Chondrocyte (in vitro differentiated cells): ENCODE data around the gene ESYT2. TPM values are rescaled to one million over a fixed set of nuclear protein-coding genes. Genes with fewer than 3 reads are reported as not detected.

Experiments used
- DNase-seq: peaks from one replicate; pipeline ENCODE4 v3.0.0; 2021; ENCODE audit warnings: mixed read lengths, low spot score
- H3K27ac Mint-ChIP-seq: one replicate; pipeline ENCODE4 v1.8.0; 2021; ENCODE audit warnings: mild to moderate bottlenecking, moderate library complexity, mixed read lengths; ENCODE audit not compliant: unreplicated experiment
- H3K27me3 Mint-ChIP-seq: 2 replicates; pipeline ENCODE4 v1.8.0; 2021; ENCODE audit warnings: low read depth, mixed read lengths
- H3K36me3 Mint-ChIP-seq: 2 replicates; pipeline ENCODE4 v1.8.0; 2021; ENCODE audit warnings: low read depth, mixed read lengths
- H3K4me1 Mint-ChIP-seq: 2 replicates; pipeline ENCODE4 v1.8.0; 2021; ENCODE audit warnings: low read depth, mild to moderate bottlenecking, mixed read lengths
- H3K4me3 Mint-ChIP-seq: one replicate; pipeline ENCODE4 v1.8.0; 2021; ENCODE audit warnings: mild to moderate bottlenecking, moderate library complexity, mixed read lengths; ENCODE audit not compliant: unreplicated experiment
- H3K9me3 Mint-ChIP-seq: 2 replicates; pipeline ENCODE4 v1.8.0; 2021; ENCODE audit warnings: low read depth, mixed read lengths
- CTCF ChIP-seq: fragments of 200-600 bp; sonication (generic); IDR thresholded peaks from 2 replicates; pipeline ENCODE4 v1.5.0; 2021; ENCODE audit warnings: antibody characterized with exemption, mild to moderate bottlenecking, moderate library complexity
- total RNA-seq: library from RNA; stranded (reverse); gene quantifications from 3 replicates; pipeline ENCODE4 v1.2.1, GENCODE V29; 2021

Gene ESYT2
- total RNA-seq, 1 donor from 2014 or later: 108 TPM

- no peaks in the 10 kb centered on the region for H3K27me3 Mint-ChIP-seq
- no peaks in the 10 kb centered on the region for H3K9me3 Mint-ChIP-seq
- no peaks in the 10 kb centered on the region for H3K4me1 Mint-ChIP-seq
- no peak overlapping the region for H3K4me3 Mint-ChIP-seq
- H3K36me3 Mint-ChIP-seq: peaks cover 25% of the 10 kb centered on the region
- no peak overlapping the region for H3K27ac Mint-ChIP-seq
- no peak for DNase-seq
- no peak for TF ChIP-seq CTCF
Measured at GRCh38 chr7:158748335-158748734, 81.0 kb downstream of the ESYT2 start.

DNA sequence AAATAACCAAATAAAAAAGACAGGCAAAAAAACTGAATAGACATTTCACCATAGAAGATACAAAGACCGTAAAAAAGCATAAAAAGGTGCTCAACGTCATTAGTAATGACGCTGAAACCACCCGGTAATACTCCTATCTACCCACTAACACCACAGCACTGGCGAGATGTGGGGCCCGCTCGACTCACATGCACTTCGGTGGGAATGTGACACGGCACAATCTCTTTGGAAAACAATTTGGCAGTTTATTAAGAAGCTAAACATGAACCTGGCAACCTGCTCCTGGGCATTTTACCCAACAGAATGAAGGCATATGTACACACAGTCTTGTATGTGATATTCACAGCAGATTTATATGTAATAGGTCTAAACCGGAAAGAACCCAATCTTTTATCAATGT is 81.9 kb downstream of the ESYT2 start:
- no peak for DNase-seq
- Mint-ChIP-seq H3K27me3 (no peaks in the 10 kb centered on the region), H3K9me3 (no peaks in the 10 kb centered on the region), H3K36me3 (peaks cover 30% of the 10 kb centered on the region), H3K4me3 (no peak overlapping the region), H3K27ac (no peak overlapping the region), H3K4me1 (peaks cover 4% of the 10 kb centered on the region)
- TF ChIP-seq CTCF: no peak

DNA sequence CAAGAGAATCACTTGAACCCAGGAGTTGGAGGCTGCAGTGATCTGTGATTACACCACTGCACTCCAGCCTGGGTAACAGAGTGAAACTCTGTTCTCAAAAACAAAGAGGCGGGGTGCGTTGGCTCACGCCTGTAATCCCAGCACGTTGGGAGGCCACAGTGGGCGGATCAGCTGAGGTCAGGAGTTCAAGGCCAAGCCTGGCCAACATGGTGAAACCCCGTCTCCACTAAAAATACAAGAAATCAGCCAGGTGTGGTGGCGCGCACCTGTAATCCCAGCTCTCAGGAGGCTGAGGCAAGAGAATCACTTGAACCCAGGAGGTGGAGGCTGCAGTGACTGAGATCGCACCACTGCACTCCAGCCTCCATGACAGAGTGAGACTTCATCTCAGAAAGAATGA is 82.4 kb downstream of the ESYT2 start:
- H3K4me1 Mint-ChIP-seq: peaks cover 4% of the 10 kb centered on the region
- DNase-seq: no peak
- no peak overlapping the region for H3K27ac Mint-ChIP-seq
- H3K4me3 Mint-ChIP-seq: no peak overlapping the region
- H3K36me3 Mint-ChIP-seq: peaks cover 32% of the 10 kb centered on the region
- H3K9me3 Mint-ChIP-seq: no peaks in the 10 kb centered on the region
- no peak for TF ChIP-seq CTCF
- no peaks in the 10 kb centered on the region for H3K27me3 Mint-ChIP-seq

DNA sequence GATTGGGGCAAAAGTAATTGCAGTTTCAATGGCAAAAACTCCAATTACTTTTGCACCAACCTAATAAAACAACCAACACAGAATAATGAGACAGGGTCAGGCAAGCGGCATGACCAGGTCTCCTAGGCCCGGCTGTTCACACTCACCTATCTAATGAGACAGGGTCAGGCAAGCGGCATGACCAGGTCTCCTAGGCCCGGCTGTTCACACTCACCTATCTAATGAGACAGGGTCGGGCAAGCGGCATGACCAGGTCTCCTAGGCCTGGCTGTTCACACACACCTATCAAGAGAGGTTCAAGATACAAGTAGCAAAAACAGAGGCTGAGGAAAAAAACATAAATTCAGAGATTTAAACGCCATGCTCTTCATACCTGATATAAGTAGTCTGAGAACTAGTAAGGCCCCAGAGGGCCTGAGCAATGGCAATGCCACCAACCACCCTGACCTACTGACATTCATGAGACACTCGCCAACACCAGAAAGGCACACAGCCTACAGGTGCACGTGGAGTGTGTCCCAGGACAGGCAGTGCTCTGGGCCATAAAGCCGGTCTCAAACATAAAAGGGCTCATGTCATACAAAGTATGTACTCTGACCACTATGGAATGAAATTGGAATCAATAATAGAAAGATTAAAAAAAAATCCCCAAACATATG is 84.1 kb downstream of the ESYT2 start:
- peaks cover 39% of the 10 kb centered on the region for H3K36me3 Mint-ChIP-seq
- no peak overlapping the region for H3K4me3 Mint-ChIP-seq
- TF ChIP-seq CTCF: no peak
- no peaks in the 10 kb centered on the region for H3K27me3 Mint-ChIP-seq
- H3K4me1 Mint-ChIP-seq: peaks cover 20% of the 10 kb centered on the region
- no peak overlapping the region for H3K27ac Mint-ChIP-seq
- no peak for DNase-seq
- no peaks in the 10 kb centered on the region for H3K9me3 Mint-ChIP-seq

GRCh38 chr7:158744070-158744469 is 85.2 kb downstream of the ESYT2 start:
- Mint-ChIP-seq H3K27ac (no peak overlapping the region), H3K9me3 (no peaks in the 10 kb centered on the region), H3K4me3 (no peak overlapping the region), H3K27me3 (no peaks in the 10 kb centered on the region), H3K4me1 (peaks cover 26% of the 10 kb centered on the region), H3K36me3 (peaks cover 39% of the 10 kb centered on the region)
- no peak for DNase-seq
- no peak for TF ChIP-seq CTCF
